Ectodermal cell (in vitro differentiated cells): ENCODE data around the gene TMEM273.

Experiments
- H3K27ac ChIP-seq: 2 replicates; pipeline ENCODE4 v1.7.0; 2013; ENCODE audit warnings: mild to moderate bottlenecking, low read depth, low read length; ENCODE audit not compliant: insufficient read depth, poor library complexity, severe bottlenecking
- H3K27me3 ChIP-seq: 2 replicates; pipeline ENCODE4 v1.7.0; 2013; ENCODE audit warnings: mild to moderate bottlenecking, low read length; ENCODE audit not compliant: insufficient read depth, control insufficient read depth, poor library complexity, severe bottlenecking
- H3K36me3 ChIP-seq: one replicate; pipeline ENCODE4 v1.7.0; 2013; ENCODE audit warnings: low read length; ENCODE audit not compliant: control insufficient read depth, insufficient read depth
- H3K4me1 ChIP-seq: one replicate; pipeline ENCODE4 v1.7.0; 2013; ENCODE audit warnings: low read length; ENCODE audit not compliant: control insufficient read depth, insufficient read depth
- H3K4me3 ChIP-seq: 2 replicates; pipeline ENCODE4 v1.7.0; 2013; ENCODE audit warnings: low read depth, low read length, control low read depth; ENCODE audit not compliant: insufficient read depth
- H3K9me3 ChIP-seq: 2 replicates; pipeline ENCODE4 v1.7.0; 2013; ENCODE audit warnings: mild to moderate bottlenecking, low read length, moderate library complexity; ENCODE audit not compliant: control insufficient read depth
- WGBS, 2 experiments: methylation state at CpG; one replicate each; pipeline ENCODE4 v1.1.7; 2013; ENCODE audit warnings: missing lambda C conversion rate in 2 of 2; 5-methylcytosine and 5-hydroxymethylcytosine counted together

TMEM273 gene

GRCh38 chr10:49170632-49171325 lies 17.4 kb downstream of the TMEM273 start:
- 93 to 94% methylated on average over 6 of the region's 6 CpGs for WGBS, 2 experiments
- Histone ChIP-seq H3K27ac (no peak overlapping the region), H3K27me3 (no peaks in the 10 kb centered on the region), H3K4me1 (no peaks in the 10 kb centered on the region), H3K9me3 (no peaks in the 10 kb centered on the region), H3K36me3 (no peaks in the 10 kb centered on the region), H3K4me3 (no peak overlapping the region)

- Histone ChIP-seq H3K4me3 (no peak overlapping the region), H3K9me3 (no peaks in the 10 kb centered on the region), H3K36me3 (no peaks in the 10 kb centered on the region), H3K27me3 (no peaks in the 10 kb centered on the region), H3K4me1 (no peaks in the 10 kb centered on the region), H3K27ac (no peak overlapping the region)
- WGBS, 2 experiments: 84 to 89% methylated on average over 4 of the region's 4 CpGs
Measured at GRCh38 chr10:49169776-49170175, 18.4 kb downstream of the TMEM273 start.

- Histone ChIP-seq H3K36me3 (no peaks in the 10 kb centered on the region), H3K27me3 (no peaks in the 10 kb centered on the region), H3K27ac (no peak overlapping the region), H3K4me1 (no peaks in the 10 kb centered on the region), H3K4me3 (no peak overlapping the region), H3K9me3 (no peaks in the 10 kb centered on the region)
- 85 to 96% methylated on average over 6 of the region's 6 CpGs for WGBS, 2 experiments
Measured at GRCh38 chr10:49168831-49169500, 19.2 kb downstream of the TMEM273 start.

GRCh38 chr10:49168171-49168540 lies 20.0 kb downstream of the TMEM273 start:
- 90 to 93% methylated on average over 4 of the region's 4 CpGs for WGBS, 2 experiments
- no peaks in the 10 kb centered on the region for H3K36me3 ChIP-seq
- no peaks in the 10 kb centered on the region for H3K27me3 ChIP-seq
- H3K4me3 ChIP-seq: no peak overlapping the region
- no peaks in the 10 kb centered on the region for H3K9me3 ChIP-seq
- no peak overlapping the region for H3K27ac ChIP-seq
- no peaks in the 10 kb centered on the region for H3K4me1 ChIP-seq

- 94 to 95% methylated on average over 12 of the region's 12 CpGs for whole genome bisulfite sequencing, 2 experiments
- no peaks in the 10 kb centered on the region for H3K4me1 ChIP-seq
- no peaks in the 10 kb centered on the region for H3K27me3 ChIP-seq
- H3K27ac ChIP-seq: no peak overlapping the region
- no peaks in the 10 kb centered on the region for H3K9me3 ChIP-seq
- no peak overlapping the region for H3K4me3 ChIP-seq
- H3K36me3 ChIP-seq: no peaks in the 10 kb centered on the region
Measured at GRCh38 chr10:49167425-49168170, 20.6 kb downstream of the TMEM273 start.

GRCh38 chr10:49166484-49167400 lies 21.4 kb downstream of the TMEM273 start:
- Histone ChIP-seq H3K27ac (no peak overlapping the region), H3K4me1 (no peaks in the 10 kb centered on the region), H3K36me3 (no peaks in the 10 kb centered on the region), H3K4me3 (no peak overlapping the region), H3K27me3 (no peaks in the 10 kb centered on the region), H3K9me3 (no peaks in the 10 kb centered on the region)
- 89 to 92% methylated on average over 14 of the region's 14 CpGs for WGBS, 2 experiments

GRCh38 chr10:49165821-49166483 lies 22.2 kb downstream of the TMEM273 start:
- Histone ChIP-seq H3K27me3 (no peaks in the 10 kb centered on the region), H3K9me3 (no peaks in the 10 kb centered on the region), H3K36me3 (no peaks in the 10 kb centered on the region), H3K27ac (no peak overlapping the region), H3K4me1 (no peaks in the 10 kb centered on the region), H3K4me3 (no peak overlapping the region)
- WGBS, 2 experiments: 90 to 96% methylated on average over 14 of the region's 14 CpGs

- WGBS, 2 experiments: 84% methylated on average over 7 of the region's 7 CpGs
- no peak overlapping the region for H3K27ac ChIP-seq
Measured at GRCh38 chr10:49165259-49165658, 22.9 kb downstream of the TMEM273 start.

GRCh38 chr10:49164559-49165188 lies 23.5 kb downstream of the TMEM273 start:
- H3K27ac ChIP-seq: no peak overlapping the region
- 63 to 71% methylated on average over 8 to 9 of the region's 9 CpGs for WGBS, 2 experiments
- H3K4me3 ChIP-seq: no peak overlapping the region
- H3K27me3 ChIP-seq: no peaks in the 10 kb centered on the region
- H3K4me1 ChIP-seq: no peaks in the 10 kb centered on the region
- H3K9me3 ChIP-seq: no peaks in the 10 kb centered on the region
- H3K36me3 ChIP-seq: no peaks in the 10 kb centered on the region

More at GRCh38 chr10:49165259-49165658, 22.9 kb downstream of the TMEM273 start:
- no peaks in the 10 kb centered on the region for H3K4me1 ChIP-seq
- H3K9me3 ChIP-seq: no peaks in the 10 kb centered on the region
- H3K36me3 ChIP-seq: no peaks in the 10 kb centered on the region
- no peak overlapping the region for H3K4me3 ChIP-seq
- H3K27me3 ChIP-seq: no peaks in the 10 kb centered on the region
